ENCODE measurements around the gene YES1. TPM values are rescaled to one million over a fixed set of nuclear protein-coding genes. Genes with fewer than 3 reads are reported as not detected.

Gene YES1
- total and polyA plus RNA-seq, 2 donors (not counting 3 experiments of a cell fraction or from before 2014, with no cell fraction given): 16.5 to 92.3 TPM

DNA sequence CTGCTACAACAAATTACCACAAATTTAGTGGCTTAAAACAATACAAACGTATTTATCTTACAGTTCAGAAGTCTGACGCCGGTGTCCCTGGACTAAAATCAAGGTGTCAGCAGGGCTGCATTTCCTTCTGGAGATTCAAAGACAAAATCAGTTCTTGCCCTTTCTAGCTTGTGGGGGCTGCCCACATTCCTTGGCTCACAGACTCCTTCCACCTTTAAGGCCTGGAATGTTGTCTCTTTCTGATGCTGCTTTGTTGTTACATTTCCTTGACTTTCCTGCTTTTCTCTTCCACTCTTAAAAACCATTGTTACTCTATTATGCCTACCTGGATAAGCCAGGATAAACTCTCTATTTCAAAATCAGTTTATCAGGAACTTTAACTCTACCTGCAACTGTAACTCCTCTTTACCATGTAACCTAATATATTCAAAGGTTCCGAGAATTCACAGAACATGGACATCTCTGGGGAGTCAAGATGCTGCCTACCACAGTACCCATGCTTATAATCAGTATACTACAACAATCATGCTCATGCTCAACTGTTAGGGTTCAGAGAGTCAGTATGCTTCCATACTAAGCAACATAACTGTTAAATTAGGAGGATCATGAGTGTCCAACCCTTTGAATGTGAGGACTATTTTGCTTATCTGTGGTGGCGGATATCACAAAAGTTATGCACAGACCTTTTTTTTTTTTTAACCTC is 27.4 kb downstream of the YES1 start:
- H3K4me1 ChIP-seq (ENCODE audit: control insufficient read depth, extremely low read depth, insufficient read depth, low read length): peaks cover 12% of the 10 kb centered on the region
- H3K79me2 ChIP-seq (ENCODE audit: control insufficient read depth, insufficient read depth, low read length): peaks cover 99% of the 10 kb centered on the region
- dilution Hi-C loops (cut with MboI; ENCODE audit: extremely low pct_ligation_motif_present, low sequenced_read_pairs) (no loop called here), intact Hi-C loops (cut with micrococcal nuclease) (no loop called here)
- H2AFZ ChIP-seq (ENCODE audit: low read depth, low read length): no peak overlapping the region
- no peaks in the 10 kb centered on the region for H3K27me3 ChIP-seq (ENCODE audit: control insufficient read depth in 2 of 2, insufficient read depth in 2 of 2, low read length in 2 of 2)
- DNase-seq (ENCODE audit: low read depth, low spot score) (no peak), FAIRE-seq (no peak)
- H3K9ac ChIP-seq (replicated peaks; ENCODE audit: extremely low read depth, insufficient read depth, low read length): no peak overlapping the region
- no peak overlapping the region for H3K4me3 ChIP-seq (replicated peaks in 1 of 3; ENCODE audit: insufficient read depth in 1 of 3, low read depth in 1 of 3, low read length in 3 of 3)
- no peaks in the 10 kb centered on the region for H3K36me3 ChIP-seq (ENCODE audit: control insufficient read depth in 2 of 2, extremely low read depth in 1 of 2, insufficient read depth in 2 of 2, low read length in 2 of 2)
- H4K20me1 ChIP-seq (replicated peaks; ENCODE audit: control insufficient read depth, extremely low read depth, insufficient read depth, low read length): peaks cover 7% of the 10 kb centered on the region
- no peaks in the 10 kb centered on the region for H3K9me1 ChIP-seq (replicated peaks; ENCODE audit: control insufficient read depth, extremely low read depth, insufficient read depth, low read length)
- TF ChIP-seq JUN (IDR thresholded peaks at IDR 0.05; ENCODE audit: borderline replicate concordance, insufficient read depth, insufficient read length, low read depth): no peak
- no peak for TF ChIP-seq POLR2A (IDR thresholded peaks at IDR 0.05; ENCODE audit: low read depth, low read length)
- H3K4me2 ChIP-seq (ENCODE audit: insufficient read depth, low read length): no peak overlapping the region
- H3K9me3 ChIP-seq (replicated peaks; ENCODE audit: control insufficient read depth, insufficient read depth, low read length): no peaks in the 10 kb centered on the region
- H3K27ac ChIP-seq (ENCODE audit: insufficient read depth, low read depth, low read length): no peak overlapping the region
- no TSS peak for BruUV-seq (replicated peaks)
- CTCF ChIA-PET: interaction anchor here (4.1 kb wide), 1 partner anchor 46 kb away, joined by 17 read pairs; no protein-coding TSS in a partner anchor
- POLR2A ChIA-PET: no interaction called here

DNA sequence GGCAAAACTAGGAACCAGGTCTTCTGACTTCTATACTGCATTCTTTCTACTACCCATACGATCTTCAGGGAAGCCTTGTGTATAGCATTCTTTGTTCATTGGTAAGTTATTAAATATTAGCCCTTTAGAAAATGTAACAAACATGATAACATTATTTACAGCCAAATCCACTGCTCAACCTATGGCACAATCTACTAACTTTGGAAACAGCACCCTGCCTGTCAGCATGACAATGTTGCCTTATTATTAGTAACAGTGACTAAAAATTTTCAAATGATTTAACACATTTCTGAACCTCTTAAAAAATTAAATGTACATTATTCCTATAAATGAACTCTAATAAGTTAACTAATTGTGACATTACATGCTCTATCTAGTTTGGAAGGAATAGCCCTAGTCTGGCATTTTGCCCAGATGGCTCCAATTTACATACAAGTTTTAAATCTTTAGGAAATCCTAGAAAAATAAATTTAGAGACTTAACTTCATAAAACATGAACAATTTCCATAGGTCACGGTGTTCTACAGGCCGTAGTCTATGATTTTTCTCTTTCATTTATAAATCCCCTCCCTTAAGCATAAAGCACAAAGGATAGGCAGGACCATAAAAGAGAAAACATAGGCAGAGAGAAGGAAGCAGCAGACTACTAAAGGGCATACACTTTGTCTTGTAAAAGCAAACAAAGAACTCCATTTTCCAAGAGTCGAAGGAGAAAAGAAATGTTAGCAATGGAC is 33.7 kb downstream of the YES1 start:
- Histone ChIP-seq H3K36me3 (ENCODE audit: control insufficient read depth in 2 of 2, extremely low read depth in 1 of 2, insufficient read depth in 2 of 2, low read length in 2 of 2) (no peaks in the 10 kb centered on the region), H3K9ac (replicated peaks; ENCODE audit: extremely low read depth, insufficient read depth, low read length) (no peak overlapping the region), H3K4me2 (ENCODE audit: insufficient read depth, low read length) (peak overlapping the region; percentile 71), H3K79me2 (ENCODE audit: control insufficient read depth, insufficient read depth, low read length) (peaks cover 93% of the 10 kb centered on the region), H4K20me1 (replicated peaks; ENCODE audit: control insufficient read depth, extremely low read depth, insufficient read depth, low read length) (no peaks in the 10 kb centered on the region), H3K4me1 (ENCODE audit: control insufficient read depth, extremely low read depth, insufficient read depth, low read length) (peaks cover 41% of the 10 kb centered on the region), H2AFZ (ENCODE audit: low read depth, low read length) (no peak overlapping the region), H3K9me1 (replicated peaks; ENCODE audit: control insufficient read depth, extremely low read depth, insufficient read depth, low read length) (no peaks in the 10 kb centered on the region), H3K9me3 (replicated peaks; ENCODE audit: control insufficient read depth, insufficient read depth, low read length) (no peaks in the 10 kb centered on the region), H3K27ac (ENCODE audit: insufficient read depth, low read depth, low read length) (peak overlapping the region; percentile 10), H3K27me3 (ENCODE audit: control insufficient read depth in 2 of 2, insufficient read depth in 2 of 2, low read length in 2 of 2) (no peaks in the 10 kb centered on the region), H3K4me3 (replicated peaks in 1 of 3; ENCODE audit: insufficient read depth in 1 of 3, low read depth in 1 of 3, low read length in 3 of 3) (peak overlapping the region in 1 of 3 experiments; percentile 13)
- TF ChIP-seq POLR2AphosphoS5 (IDR thresholded peaks at IDR 0.05; ENCODE audit: insufficient read depth, low read depth, low read length) (no peak), FOS (IDR thresholded peaks at IDR 0.05; ENCODE audit: borderline replicate concordance, insufficient read depth, low read length) (no peak), JUN (IDR thresholded peaks at IDR 0.05; ENCODE audit: borderline replicate concordance, insufficient read depth, insufficient read length, low read depth) (no peak), POLR2A (IDR thresholded peaks at IDR 0.05; ENCODE audit: low read depth, low read length) (no peak)
- TF ChIP-seq, protein P1, sequence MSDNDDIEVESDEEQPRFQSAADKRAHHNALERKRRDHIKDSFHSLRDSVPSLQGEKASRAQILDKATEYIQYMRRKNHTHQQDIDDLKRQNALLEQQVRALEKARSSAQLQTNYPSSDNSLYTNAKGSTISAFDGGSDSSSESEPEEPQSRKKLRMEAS (IDR thresholded peaks at IDR 0.05; ENCODE audit: insufficient read depth, insufficient read length): no peak
- no TSS peak for BruUV-seq (replicated peaks)
- ChIA-PET POLR2A (no interaction called here), CTCF (interaction anchor here (1.2 to 1.4 kb wide), 3 partner anchors 14 to 154 kb away, joined by 3 to 9 read pairs (median 3); no protein-coding TSS in a partner anchor)
- DNase-seq (ENCODE audit: low read depth, low spot score): peak; percentile 76
- FAIRE-seq: no peak
- dilution Hi-C loops (cut with MboI; ENCODE audit: extremely low pct_ligation_motif_present, low sequenced_read_pairs) (no loop called here), intact Hi-C loops (cut with micrococcal nuclease) (loop anchor here (2.0 kb wide), 1 partner anchor 34 kb away; the partner anchor contains the start of gene YES1)

Measured in endothelial cell of umbilical vein (primary cell).